Right kidney (tissue), 9 donors: ENCODE results near the gene OR6K2.
"Not testable (repeated sequence)": the region's sequence is repeated elsewhere in the genome, so short reads cannot be mapped to it uniquely, and the experiment has no call there.

Experiments
- DNase-seq: peaks from one replicate; pipeline ENCODE4 v3.0.0-alpha.2; 2016
- long read RNA-seq, 8 donors: transcript quantifications; one replicate each; lab custom pipeline, GENCODE V29; 2026

The OR6K2 gene
- long read RNA-seq, donor 1: 0 reads
- long read RNA-seq, donor 2: 0 reads
- long read RNA-seq, donor 3: 0 reads
- long read RNA-seq, donor 4: 0 reads
- long read RNA-seq, donor 5: 0 reads
- long read RNA-seq, donor 6: 0 reads
- long read RNA-seq, donor 7: 0 reads
- long read RNA-seq, donor 8: 0 reads

GRCh38 chr1:158700552-158700951 lies at the start of gene OR6K2:
Gene OR6K2 (minus strand): TSS chr1:158700652. CDS start chr1:158700652, 0 bp downstream.
- no peak for DNase-seq

- no peak for DNase-seq
Observed at GRCh38 chr1:158735848-158736247, 35.4 kb upstream of the OR6K2 start.

- DNase-seq: no peak
Observed at GRCh38 chr1:158732524-158732923, 32.1 kb upstream of the OR6K2 start.

GRCh38 chr1:158731707-158732106 lies 31.3 kb upstream of the OR6K2 start:
- no peak for DNase-seq

- DNase-seq: no peak
Observed at GRCh38 chr1:158730453-158730852, 30.0 kb upstream of the OR6K2 start.

- no peak for DNase-seq
Observed at GRCh38 chr1:158728510-158729225, 28.2 kb upstream of the OR6K2 start.

GRCh38 chr1:158724442-158724841 lies 24.0 kb upstream of the OR6K2 start:
- DNase-seq: no peak

- DNase-seq: no peak
Observed at GRCh38 chr1:158720620-158721019, 20.2 kb upstream of the OR6K2 start, which contains the start of gene OR6K3. Gene OR6K3 (minus strand): TSS chr1:158720720. CDS start chr1:158718115, 2,605 bp downstream.

GRCh38 chr1:158719664-158720063 lies 19.2 kb upstream of the OR6K2 start:
- DNase-seq: no peak

GRCh38 chr1:158717344-158717743 lies 16.9 kb upstream of the OR6K2 start:
- no peak for DNase-seq

GRCh38 chr1:158716335-158716734 lies 15.9 kb upstream of the OR6K2 start:
- no peak for DNase-seq

GRCh38 chr1:158714754-158715153 lies 14.3 kb upstream of the OR6K2 start:
- DNase-seq: no peak

GRCh38 chr1:158711098-158711497 lies 10.6 kb upstream of the OR6K2 start:
- DNase-seq: no peak

- DNase-seq: no peak
Observed at GRCh38 chr1:158706096-158706495, 5.6 kb upstream of the OR6K2 start.

GRCh38 chr1:158694596-158694995 lies 5.9 kb downstream of the OR6K2 start:
- DNase-seq: no peak

- no peak for DNase-seq
Observed at GRCh38 chr1:158692356-158692755, 8.1 kb downstream of the OR6K2 start.

- no peak for DNase-seq
Observed at GRCh38 chr1:158691907-158692306, 8.5 kb downstream of the OR6K2 start.

- DNase-seq: not testable (repeated sequence)
Observed at GRCh38 chr1:158691149-158691548, 9.3 kb downstream of the OR6K2 start.

GRCh38 chr1:158689875-158690274 lies 10.6 kb downstream of the OR6K2 start:
- DNase-seq: no peak

- DNase-seq: no peak
Observed at GRCh38 chr1:158689110-158689509, 11.3 kb downstream of the OR6K2 start.

- not testable (repeated sequence) for DNase-seq
Observed at GRCh38 chr1:158688343-158688742, 12.1 kb downstream of the OR6K2 start.

GRCh38 chr1:158687037-158687436 lies 13.4 kb downstream of the OR6K2 start:
- DNase-seq: no peak

GRCh38 chr1:158686111-158687009 lies 14.1 kb downstream of the OR6K2 start, which contains the start of gene SPTA1:
Gene SPTA1 (minus strand): TSS chr1:158686715. CDS start chr1:158686517, 198 bp downstream.
- DNase-seq: no peak
